ENCODE data around the gene MRM2.

DNA sequence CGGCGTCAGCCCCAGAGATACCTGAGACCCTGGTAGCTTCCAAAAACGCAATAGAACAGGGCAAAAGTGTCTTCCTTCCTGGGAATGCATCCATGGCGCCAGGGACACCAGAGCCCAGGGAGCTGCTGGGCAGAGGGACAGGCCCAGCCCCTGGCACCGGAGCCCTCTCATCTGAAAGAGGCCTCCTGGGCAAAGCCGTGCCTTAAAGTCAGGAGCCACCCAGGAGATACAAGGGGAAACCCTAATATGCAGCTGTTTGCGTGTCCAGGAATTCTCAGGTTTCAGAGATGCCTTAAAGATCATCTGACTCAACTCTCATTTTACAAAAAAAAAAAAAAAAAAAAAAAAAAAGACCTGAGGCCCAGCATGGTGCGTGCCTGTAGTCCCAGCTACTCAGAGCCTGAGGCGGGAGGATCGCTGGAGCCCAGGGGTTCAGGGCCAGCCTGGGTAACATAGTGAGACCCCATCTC, 28.0 kb upstream of the MRM2 start:
- TF ChIP-seq POLR2AphosphoS5 (IDR thresholded peaks at IDR 0.05; ENCODE audit: low read depth, low read length) (no peak), POLR2A (IDR thresholded peaks at IDR 0.05; ENCODE audit: low read depth, low read length) (no peak), TAF1 (IDR thresholded peaks at IDR 0.05; ENCODE audit: low read depth, low read length) (no peak), POU2F2 (IDR thresholded peaks at IDR 0.05; ENCODE audit: low read depth, low read length) (no peak)
